ENCODE measurements around the gene IL17RD. TPM values are rescaled to one million over a fixed set of nuclear protein-coding genes. Genes with fewer than 3 reads are reported as not detected.

Gene IL17RD
- total and polyA plus RNA-seq, 2 experiments from 2014 or later: 0.34 to 1.2 TPM

GRCh38 chr3:57141719-57142410, 23.3 kb downstream of the IL17RD start:
- WGBS, 2 experiments (ENCODE audit: low coverage in 1 of 2, low lambda C conversion rate in 2 of 2, missing lambda C conversion rate in 2 of 2): 46 to 54% methylated on average over 5 of the region's 5 CpGs
- TF ChIP-seq EZH2phosphoT487 (IDR thresholded peaks at IDR 0.05; ENCODE audit: insufficient read depth, low read depth): no peak
- no peak for TF ChIP-seq EZH2 (IDR thresholded peaks at IDR 0.05; ENCODE audit: insufficient read depth, poor library complexity, severe bottlenecking)
- Histone ChIP-seq H3K27ac (no peak overlapping the region), H2AFZ (no peak overlapping the region), H3F3A (ENCODE audit: insufficient read depth) (no peaks in the 10 kb centered on the region), H3K4me1 (ENCODE audit: insufficient read depth) (no peaks in the 10 kb centered on the region), H3K27me3 (replicated peaks; ENCODE audit: insufficient read depth) (no peaks in the 10 kb centered on the region), H3K36me3 (ENCODE audit: low read depth) (no peaks in the 10 kb centered on the region), H3K4me3 (no peak overlapping the region), H3K4me2 (ENCODE audit: unreplicated experiment) (no peak overlapping the region), H3K9me2 (ENCODE audit: insufficient read depth) (no peaks in the 10 kb centered on the region), H3K9me3 (ENCODE audit: low read depth) (no peaks in the 10 kb centered on the region), H3K9ac (no peak overlapping the region), H4K20me1 (ENCODE audit: insufficient read depth) (no peaks in the 10 kb centered on the region), H3K79me2 (ENCODE audit: insufficient read depth) (no peaks in the 10 kb centered on the region)
- in situ Hi-C loops (cut with MboI): no loop called here
- DNase-seq: no peak

- WGBS, 2 experiments (ENCODE audit: low coverage in 1 of 2, low lambda C conversion rate in 2 of 2, missing lambda C conversion rate in 2 of 2): 78 to 82% methylated on average over 5 of the region's 5 CpGs
- Histone ChIP-seq H3K4me2 (ENCODE audit: unreplicated experiment) (no peak overlapping the region), H3K79me2 (ENCODE audit: insufficient read depth) (no peaks in the 10 kb centered on the region), H2AFZ (no peak overlapping the region), H3K4me3 (no peak overlapping the region), H3K4me1 (ENCODE audit: insufficient read depth) (no peaks in the 10 kb centered on the region), H3K9me2 (ENCODE audit: insufficient read depth) (no peaks in the 10 kb centered on the region), H3K36me3 (ENCODE audit: low read depth) (no peaks in the 10 kb centered on the region), H3K9me3 (ENCODE audit: low read depth) (no peaks in the 10 kb centered on the region), H3K27me3 (replicated peaks; ENCODE audit: insufficient read depth) (no peaks in the 10 kb centered on the region), H3K9ac (no peak overlapping the region), H3F3A (ENCODE audit: insufficient read depth) (no peaks in the 10 kb centered on the region), H3K27ac (no peak overlapping the region), H4K20me1 (ENCODE audit: insufficient read depth) (no peaks in the 10 kb centered on the region)
- DNase-seq: no peak
- in situ Hi-C loops (cut with MboI): no loop called here
- TF ChIP-seq EZH2phosphoT487 (IDR thresholded peaks at IDR 0.05; ENCODE audit: insufficient read depth, low read depth) (no peak), EZH2 (IDR thresholded peaks at IDR 0.05; ENCODE audit: insufficient read depth, poor library complexity, severe bottlenecking) (no peak)
Measured at GRCh38 chr3:57140894-57141293, 24.3 kb downstream of the IL17RD start.

- WGBS, 2 experiments (ENCODE audit: low coverage in 1 of 2, low lambda C conversion rate in 2 of 2, missing lambda C conversion rate in 2 of 2): 50 to 60% methylated on average over 5 of the region's 5 CpGs
- in situ Hi-C loops (cut with MboI): no loop called here
- Histone ChIP-seq H3K27ac (no peak overlapping the region), H3K4me1 (ENCODE audit: insufficient read depth) (no peaks in the 10 kb centered on the region), H3K4me2 (ENCODE audit: unreplicated experiment) (no peak overlapping the region), H2AFZ (no peak overlapping the region), H3K79me2 (ENCODE audit: insufficient read depth) (no peaks in the 10 kb centered on the region), H4K20me1 (ENCODE audit: insufficient read depth) (no peaks in the 10 kb centered on the region), H3F3A (ENCODE audit: insufficient read depth) (no peaks in the 10 kb centered on the region), H3K9me2 (ENCODE audit: insufficient read depth) (no peaks in the 10 kb centered on the region), H3K9me3 (ENCODE audit: low read depth) (no peaks in the 10 kb centered on the region), H3K27me3 (replicated peaks; ENCODE audit: insufficient read depth) (no peaks in the 10 kb centered on the region), H3K36me3 (ENCODE audit: low read depth) (no peaks in the 10 kb centered on the region), H3K9ac (no peak overlapping the region), H3K4me3 (no peak overlapping the region)
- TF ChIP-seq EZH2phosphoT487 (IDR thresholded peaks at IDR 0.05; ENCODE audit: insufficient read depth, low read depth) (no peak), EZH2 (IDR thresholded peaks at IDR 0.05; ENCODE audit: insufficient read depth, poor library complexity, severe bottlenecking) (no peak)
- no peak for DNase-seq
Measured at GRCh38 chr3:57135964-57136719, 29.0 kb downstream of the IL17RD start.

GRCh38 chr3:57133157-57133556, 32.0 kb downstream of the IL17RD start:
- H4K20me1 ChIP-seq (ENCODE audit: insufficient read depth): no peaks in the 10 kb centered on the region
- no peak overlapping the region for H3K9ac ChIP-seq
- no peaks in the 10 kb centered on the region for H3K9me2 ChIP-seq (ENCODE audit: insufficient read depth)
- no peaks in the 10 kb centered on the region for H3K36me3 ChIP-seq (ENCODE audit: low read depth)
- DNase-seq: no peak
- no peaks in the 10 kb centered on the region for H3K9me3 ChIP-seq (ENCODE audit: low read depth)
- H3K4me1 ChIP-seq (ENCODE audit: insufficient read depth): peaks cover 12% of the 10 kb centered on the region
- H3K4me2 ChIP-seq (ENCODE audit: unreplicated experiment): no peak overlapping the region
- TF ChIP-seq EZH2phosphoT487 (IDR thresholded peaks at IDR 0.05; ENCODE audit: insufficient read depth, low read depth): no peak
- TF ChIP-seq EZH2 (IDR thresholded peaks at IDR 0.05; ENCODE audit: insufficient read depth, poor library complexity, severe bottlenecking): no peak
- no peaks in the 10 kb centered on the region for H3K27me3 ChIP-seq (replicated peaks; ENCODE audit: insufficient read depth)
- H3K27ac ChIP-seq: no peak overlapping the region
- in situ Hi-C loops (cut with MboI): no loop called here
- no peaks in the 10 kb centered on the region for H3K79me2 ChIP-seq (ENCODE audit: insufficient read depth)
- no peak overlapping the region for H3K4me3 ChIP-seq
- no peak overlapping the region for H2AFZ ChIP-seq
- 59 to 74% methylated on average over 4 of the region's 4 CpGs for WGBS, 2 experiments (ENCODE audit: low coverage in 1 of 2, low lambda C conversion rate in 2 of 2, missing lambda C conversion rate in 2 of 2)
- peaks cover 5% of the 10 kb centered on the region; the same call in 1 of the 2 replicates for H3F3A ChIP-seq (ENCODE audit: insufficient read depth)

Data from GM23248 (cell line).